Psoas muscle (tissue), 8 donors: ENCODE results near the gene ZNF521. TPM values are rescaled to one million over a fixed set of nuclear protein-coding genes. Genes with fewer than 3 reads are reported as not detected.
"Not testable (repeated sequence)": the region's sequence is repeated elsewhere in the genome, so short reads cannot be mapped to it uniquely, and the experiment has no call there.

Experiments
- ATAC-seq, 4 donors: fragments of 200-7000 bp; cut with Tn5 transposase; one replicate each; pipeline ENCODE4 v1.9.1; 2020; ENCODE audit warnings: moderate library complexity in 3 of 4, mild to moderate bottlenecking in 2 of 4
- DNase-seq, 2 donors: peaks; one replicate each; pipeline ENCODE4 v3.0.0-alpha.2; 2020
- H3K27ac ChIP-seq: fragments of 200-600 bp; one replicate; pipeline ENCODE4 v1.8.0; 2022
- H3K27me3 ChIP-seq, 3 donors: fragments of 200-600 bp in 1 of 3; one replicate each; pipeline versions ENCODE4 v1.6.1 to v1.8.0; 2013 to 2022; ENCODE audit warnings: low read length in 2 of 3, mild to moderate bottlenecking in 2 of 3, moderate library complexity in 1 of 3; ENCODE audit not compliant: insufficient read depth in 3 of 3
- H3K36me3 ChIP-seq, 2 donors: fragments of 200-600 bp in 1 of 2; one replicate each; pipeline versions ENCODE4 v1.6.1 to v1.8.0; 2013 to 2022; ENCODE audit warnings: low read depth in 1 of 2, mild to moderate bottlenecking in 1 of 2, moderate library complexity in 1 of 2; ENCODE audit not compliant: insufficient read depth in 1 of 2
- H3K4me1 ChIP-seq: fragments of 200-600 bp; one replicate; pipeline ENCODE4 v1.8.0; 2022
- H3K4me3 ChIP-seq: fragments of 200-600 bp; one replicate; pipeline ENCODE4 v1.8.0; 2022; ENCODE audit warnings: mild to moderate bottlenecking
- H3K9me3 ChIP-seq: fragments of 200-600 bp; one replicate; pipeline ENCODE4 v1.8.0; 2022
- CTCF ChIP-seq: fragments of 200-600 bp; IDR thresholded peaks from one replicate; pipeline ENCODE4 v1.8.0; 2022; ENCODE audit warnings: antibody characterized with exemption
- WGBS, 3 donors: extraction: QIAGEN DNeasy Blood & Tissue Kit; methylation state at CpG; one replicate each; pipeline versions ENCODE4 v1.1.6 to v1.1.7; 2013; 5-methylcytosine and 5-hydroxymethylcytosine counted together
- intact Hi-C, 2 donors: fragments of 100-400 bp; cut with DNase I; formaldehyde crosslinking; loops; one replicate each; pipeline versions ENCODE4 v1.11.0 to v1.14.2; 2022
- polyA plus RNA-seq, 3 donors: library from polyadenylated mRNA; stranded (reverse); fragments of 200-250 nt; gene quantifications; one replicate each; pipeline ENCODE4 v1.2.3, GENCODE V29; 2013
- total RNA-seq, 4 donors: library from RNA; stranded (reverse); fragmentation: NEBNext Ultra II Directional in 2 of 4; extraction: Animal tissue kit (Norgen Biotek cat#: 25700) in 2 of 4; gene quantifications; one replicate each; pipeline versions ENCODE4 v1.2.1 to v1.2.4, GENCODE V29; 2021 to 2023
- donor health status: healthy with polysubstance abuse.
- donor health status: DM: no; HTN: no; CAD: no; lungs with moderate emphysema.
- donor health status: Bipolar disorder and iron deficiency.
- donor health status: healthy.
- donor health status: DM: yes; HTN: yes; CAD: no.
- donor health status: DM: no; HTN: no; CAD: no.
- donor health status: DM: no; HTN: no; CAD: no.
- donor health status: DM: yes; HTN: yes; CAD: no.

The ZNF521 gene
- total and polyA plus RNA-seq, 7 donors, result 1.8 to 13.2 (median 4.2) TPM

GRCh38 chr18:25275412-25276001 lies 76.5 kb downstream of the ZNF521 start:
- DNase-seq, result no peak
- no peaks in the 10 kb centered on the region for H3K36me3 ChIP-seq
- no peaks in the 10 kb centered on the region for H3K4me1 ChIP-seq
- no peak for ATAC-seq
- H3K9me3 ChIP-seq, result no peaks in the 10 kb centered on the region
- 68 to 71% (median 69%) methylated on average over 11 of the region's 11 CpGs for WGBS, 3 donors
- no peak overlapping the region for H3K27ac ChIP-seq
- no peak for TF ChIP-seq CTCF
- H3K27me3 ChIP-seq, result no peaks in the 10 kb centered on the region
- intact Hi-C loops, result no loop called here
- no peak overlapping the region for H3K4me3 ChIP-seq

- no peak for DNase-seq
- Histone ChIP-seq H3K27ac (no peak overlapping the region), H3K4me3 (no peak overlapping the region), H3K9me3 (no peaks in the 10 kb centered on the region), H3K27me3 (no peaks in the 10 kb centered on the region), H3K36me3 (no peaks in the 10 kb centered on the region), H3K4me1 (no peaks in the 10 kb centered on the region)
- TF ChIP-seq CTCF, result no peak
- intact Hi-C loops, result no loop called here
- ATAC-seq, result no peak
- 87 to 93% (median 89%) methylated on average over 4 of the region's 4 CpGs for WGBS, 3 donors
These were observed 77.0 kb downstream of the ZNF521 start for GRCh38 chr18:25274926-25275325.

GRCh38 chr18:25266931-25267527 lies 84.9 kb downstream of the ZNF521 start:
- intact Hi-C loops, H3K36me3 ChIP-seq, H3K27me3 ChIP-seq, DNase-seq, H3K4me3 ChIP-seq, H3K27ac ChIP-seq, ATAC-seq, H3K4me1 ChIP-seq, H3K9me3 ChIP-seq: not testable (repeated sequence)
- whole genome bisulfite sequencing, 3 donors, result 81 to 85% (median 82%) methylated on average over 12 of the region's 12 CpGs

- H3K9me3 ChIP-seq, result no peaks in the 10 kb centered on the region
- intact Hi-C loops, result no loop called here
- 39 to 50% (median 40%) methylated on average over 2 of the region's 2 CpGs for WGBS, 3 donors
These were observed 89.0 kb downstream of the ZNF521 start for GRCh38 chr18:25262920-25263319.

GRCh38 chr18:25261768-25262167 lies 90.2 kb downstream of the ZNF521 start:
- DNase-seq (no peak), ATAC-seq (no peak)
- WGBS, 3 donors, result 79 to 88% (median 87%) methylated on average over 5 of the region's 5 CpGs
- Histone ChIP-seq H3K4me3 (no peak overlapping the region), H3K9me3 (no peaks in the 10 kb centered on the region), H3K36me3 (no peaks in the 10 kb centered on the region), H3K27ac (no peak overlapping the region), H3K4me1 (no peaks in the 10 kb centered on the region), H3K27me3 (no peaks in the 10 kb centered on the region)
- intact Hi-C loops, result no loop called here
- TF ChIP-seq CTCF, result no peak

More at GRCh38 chr18:25262920-25263319, 89.0 kb downstream of the ZNF521 start:
- DNase-seq (no peak), ATAC-seq (no peak)
- H3K27me3 ChIP-seq, result no peaks in the 10 kb centered on the region
- no peaks in the 10 kb centered on the region for H3K36me3 ChIP-seq
- no peak overlapping the region for H3K4me3 ChIP-seq
- TF ChIP-seq CTCF, result no peak
- H3K4me1 ChIP-seq, result no peaks in the 10 kb centered on the region
- no peak overlapping the region for H3K27ac ChIP-seq
